H9 (cell line): ENCODE measurements around the gene SMYD5. TPM values are rescaled to one million over a fixed set of nuclear protein-coding genes. Genes with fewer than 3 reads are reported as not detected.

ENCODE experiments used
- DNase-seq: peaks from one replicate; pipeline ENCODE4 v3.0.0-alpha.2; 2017
- H2AFZ ChIP-seq: one replicate; pipeline ENCODE4 v1.6.1; 2013; ENCODE audit warnings: mild to moderate bottlenecking, low read length, control low read depth, moderate library complexity
- H2AK5ac ChIP-seq: 2 replicates; pipeline ENCODE4 v1.6.1; 2013; ENCODE audit warnings: low read length, control low read depth, mixed read lengths; ENCODE audit not compliant: insufficient read length
- H2BK120ac ChIP-seq: one replicate; pipeline ENCODE4 v1.6.1; 2013; ENCODE audit warnings: low read depth, mild to moderate bottlenecking, low read length, control low read depth, inconsistent platforms; ENCODE audit not compliant: poor library complexity, severe bottlenecking
- H2BK12ac ChIP-seq: 2 replicates; pipeline ENCODE4 v1.6.1; 2013; ENCODE audit warnings: low read length, control low read depth, mixed read lengths, low read depth; ENCODE audit not compliant: insufficient read length
- H2BK15ac ChIP-seq: 2 replicates; pipeline ENCODE4 v1.6.1; 2013; ENCODE audit warnings: low read depth, low read length, control low read depth
- H2BK20ac ChIP-seq: one replicate; pipeline ENCODE4 v1.6.1; 2013; ENCODE audit warnings: low read depth, mild to moderate bottlenecking, low read length, control low read depth, inconsistent platforms; ENCODE audit not compliant: poor library complexity, severe bottlenecking
- H2BK5ac ChIP-seq: 2 replicates; pipeline ENCODE4 v1.6.1; 2013; ENCODE audit warnings: low read length, control low read depth, mixed read lengths; ENCODE audit not compliant: insufficient read length
- H3K14ac ChIP-seq: 2 replicates; pipeline ENCODE4 v1.6.1; 2013; ENCODE audit warnings: low read length, control low read depth; ENCODE audit not compliant: insufficient read depth
- H3K18ac ChIP-seq: 2 replicates; pipeline ENCODE4 v1.6.1; 2013; ENCODE audit warnings: low read depth, mild to moderate bottlenecking, mixed read lengths, low read length, control low read depth; ENCODE audit not compliant: insufficient read length
- H3K23ac ChIP-seq: 2 replicates; pipeline ENCODE4 v1.6.1; 2013; ENCODE audit warnings: low read length, control low read depth, mixed read lengths, low read depth; ENCODE audit not compliant: insufficient read length
- H3K23me2 ChIP-seq: 2 replicates; pipeline ENCODE4 v1.6.1; 2013; ENCODE audit warnings: low read depth, mild to moderate bottlenecking, mixed read lengths, low read length, control low read depth; ENCODE audit not compliant: insufficient read length, poor library complexity, severe bottlenecking
- H3K27ac ChIP-seq: 2 replicates; pipeline ENCODE4 v1.5.1; 2013; ENCODE audit warnings: low read length, control low read depth, mixed read lengths, low read depth; ENCODE audit not compliant: insufficient read length
- H3K27me3 ChIP-seq: 2 replicates; pipeline ENCODE4 v1.6.1; 2013; ENCODE audit warnings: low read length, control low read depth, inconsistent platforms; ENCODE audit not compliant: insufficient read depth
- H3K4ac ChIP-seq: 2 replicates; pipeline ENCODE4 v1.6.1; 2013; ENCODE audit warnings: low read depth, mild to moderate bottlenecking, control low read depth, inconsistent platforms, low read length, moderate library complexity
- H3K4me1 ChIP-seq: 2 replicates; pipeline ENCODE4 v1.6.1; 2013; ENCODE audit warnings: low read length, control low read depth, inconsistent platforms; ENCODE audit not compliant: insufficient read depth
- H3K4me2 ChIP-seq: 2 replicates; pipeline ENCODE4 v1.6.1; 2013; ENCODE audit warnings: low read length, control low read depth, mixed read lengths; ENCODE audit not compliant: insufficient read length, insufficient read depth
- H3K56ac ChIP-seq: 2 replicates; pipeline ENCODE4 v1.6.1; 2013; ENCODE audit warnings: low read depth, mild to moderate bottlenecking, mixed read lengths, low read length, control low read depth; ENCODE audit not compliant: insufficient read length
- H3K79me1 ChIP-seq: 2 replicates; pipeline ENCODE4 v1.6.1; 2013; ENCODE audit warnings: low read depth, mild to moderate bottlenecking, moderate library complexity, low read length, control low read depth, inconsistent platforms; ENCODE audit not compliant: insufficient read depth, poor library complexity, severe bottlenecking
- H3K79me2 ChIP-seq: 2 replicates; pipeline ENCODE4 v1.6.1; 2013; ENCODE audit warnings: low read length, control low read depth, inconsistent platforms; ENCODE audit not compliant: insufficient read depth
- H3K9ac ChIP-seq: 2 replicates; pipeline ENCODE4 v1.6.1; 2013; ENCODE audit warnings: low read length, control low read depth, mixed read lengths; ENCODE audit not compliant: insufficient read length; ENCODE audit errors: extremely low read depth
- H3K9me3 ChIP-seq: one replicate; pipeline ENCODE4 v1.6.1; 2013; ENCODE audit warnings: low read depth, low read length, inconsistent platforms; ENCODE audit not compliant: control insufficient read depth
- H3T11ph ChIP-seq: one replicate; pipeline ENCODE4 v1.6.1; 2013; ENCODE audit warnings: mild to moderate bottlenecking, low read length, control low read depth, inconsistent platforms
- H4K20me1 ChIP-seq: one replicate; pipeline ENCODE4 v1.6.1; 2013; ENCODE audit not compliant: control insufficient read depth, insufficient read length, insufficient read depth
- H4K5ac ChIP-seq: 2 replicates; pipeline ENCODE4 v1.6.1; 2013; ENCODE audit warnings: low read depth, mild to moderate bottlenecking, mixed read lengths, low read length, control low read depth; ENCODE audit not compliant: insufficient read length
- H4K8ac ChIP-seq: replicated peaks from 2 replicates; pipeline ENCODE4 v1.6.1; 2013; ENCODE audit warnings: low read length, control low read depth, mixed read lengths, low read depth; ENCODE audit not compliant: insufficient read length
- H4K91ac ChIP-seq: 2 replicates; pipeline ENCODE4 v1.6.1; 2013; ENCODE audit warnings: low read depth, mild to moderate bottlenecking, moderate library complexity, mixed read lengths, low read length, control low read depth; ENCODE audit not compliant: insufficient read length
- H3K27ac Mint-ChIP-seq, 3 experiments: 2 replicates in 2 of 3; 3 replicates in 1 of 3; pipeline ENCODE4 v1.8.0; 2020 to 2021; ENCODE audit warnings: mixed read lengths in 3 of 3, mild to moderate bottlenecking in 1 of 3, moderate library complexity in 1 of 3
- H3K27me3 Mint-ChIP-seq: 2 replicates; pipeline ENCODE4 v1.8.0; 2021; ENCODE audit warnings: low read depth, mild to moderate bottlenecking, moderate library complexity, mixed read lengths
- H3K36me3 Mint-ChIP-seq, 3 experiments: 2 replicates in 2 of 3; 3 replicates in 1 of 3; pipeline ENCODE4 v1.8.0; 2020 to 2021; ENCODE audit warnings: low read depth in 3 of 3, mixed read lengths in 3 of 3; ENCODE audit not compliant: insufficient read depth in 1 of 3
- H3K4me1 Mint-ChIP-seq, 2 experiments: 2 replicates each; pipeline ENCODE4 v1.8.0; 2020; ENCODE audit warnings: mixed read lengths in 2 of 2
- H3K4me3 Mint-ChIP-seq, 2 experiments: 2 replicates in 1 of 2; 3 replicates in 1 of 2; pipeline ENCODE4 v1.8.0; 2020 to 2021; ENCODE audit warnings: mild to moderate bottlenecking in 2 of 2, mixed read lengths in 2 of 2, moderate library complexity in 1 of 2
- H3K9me3 Mint-ChIP-seq, 2 experiments: 2 replicates in 1 of 2; 3 replicates in 1 of 2; pipeline ENCODE4 v1.8.0; 2020; ENCODE audit warnings: mild to moderate bottlenecking in 2 of 2, mixed read lengths in 2 of 2, moderate library complexity in 1 of 2
- WGBS: extraction: QIAGEN DNeasy Blood & Tissue Kit; methylation state at CpG from one replicate; pipeline ENCODE4 v1.1.7; 2013; ENCODE audit warnings: missing lambda C conversion rate, low lambda C conversion rate, mixed read lengths; ENCODE audit not compliant: insufficient read length; ENCODE audit errors: extremely low coverage; 5-methylcytosine and 5-hydroxymethylcytosine counted together
- total RNA-seq: library from RNA; stranded (reverse); gene quantifications from 2 replicates; pipeline ENCODE4 v1.2.1, GENCODE V29; 2021
- TF ChIP-seq, protein P1 (sequence below): fragments of 200-600 bp; sonication (generic); conservative IDR thresholded peaks from 3 replicates; pipeline ENCODE4 v1.8.0; 2021; ENCODE audit warnings: antibody characterized with exemption, mild to moderate bottlenecking

Gene SMYD5
- total RNA-seq, 1 experiment from 2014 or later, result 45.2 TPM

GRCh38 chr2:73253901-73254300 is 39.9 kb downstream of the SMYD5 start:
- H2BK5ac ChIP-seq, result no peak overlapping the region
- H3K79me1 ChIP-seq, result no peaks in the 10 kb centered on the region
- TF ChIP-seq, protein P1, sequence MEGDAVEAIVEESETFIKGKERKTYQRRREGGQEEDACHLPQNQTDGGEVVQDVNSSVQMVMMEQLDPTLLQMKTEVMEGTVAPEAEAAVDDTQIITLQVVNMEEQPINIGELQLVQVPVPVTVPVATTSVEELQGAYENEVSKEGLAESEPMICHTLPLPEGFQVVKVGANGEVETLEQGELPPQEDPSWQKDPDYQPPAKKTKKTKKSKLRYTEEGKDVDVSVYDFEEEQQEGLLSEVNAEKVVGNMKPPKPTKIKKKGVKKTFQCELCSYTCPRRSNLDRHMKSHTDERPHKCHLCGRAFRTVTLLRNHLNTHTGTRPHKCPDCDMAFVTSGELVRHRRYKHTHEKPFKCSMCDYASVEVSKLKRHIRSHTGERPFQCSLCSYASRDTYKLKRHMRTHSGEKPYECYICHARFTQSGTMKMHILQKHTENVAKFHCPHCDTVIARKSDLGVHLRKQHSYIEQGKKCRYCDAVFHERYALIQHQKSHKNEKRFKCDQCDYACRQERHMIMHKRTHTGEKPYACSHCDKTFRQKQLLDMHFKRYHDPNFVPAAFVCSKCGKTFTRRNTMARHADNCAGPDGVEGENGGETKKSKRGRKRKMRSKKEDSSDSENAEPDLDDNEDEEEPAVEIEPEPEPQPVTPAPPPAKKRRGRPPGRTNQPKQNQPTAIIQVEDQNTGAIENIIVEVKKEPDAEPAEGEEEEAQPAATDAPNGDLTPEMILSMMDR, result no peak
- Mint-ChIP-seq H3K4me1 (peaks cover 10 to 16% of the 10 kb centered on the region in 2 experiments), H3K27me3 (no peaks in the 10 kb centered on the region), H3K9me3 (no peaks in the 10 kb centered on the region; a peak in 1 of 5 replicates), H3K27ac (peak overlapping the region in 1 of 3 experiments; percentile 61; a peak in 1 of 7 replicates), H3K36me3 (peaks cover 36 to 61% (median 45%) of the 10 kb centered on the region in 3 experiments), H3K4me3 (no peak overlapping the region)
- no peak overlapping the region for H4K91ac ChIP-seq
- no peak overlapping the region for H3K4me2 ChIP-seq
- H2AFZ ChIP-seq, result no peak overlapping the region
- no peaks in the 10 kb centered on the region for H4K20me1 ChIP-seq
- no CpG with 5 or more reads among the region's 3 CpGs for WGBS
- H3K4me1 ChIP-seq, result no peaks in the 10 kb centered on the region
- no peak overlapping the region for H2BK12ac ChIP-seq
- H3K9ac ChIP-seq, result no peak overlapping the region
- H3K18ac ChIP-seq, result no peak overlapping the region
- H2BK15ac ChIP-seq, result no peak overlapping the region
- H3K23me2 ChIP-seq, result no peaks in the 10 kb centered on the region
- H3K27ac ChIP-seq, result no peak overlapping the region
- no peak overlapping the region for H4K8ac ChIP-seq
- H2AK5ac ChIP-seq, result no peak overlapping the region
- no peak overlapping the region for H2BK120ac ChIP-seq
- H3K9me3 ChIP-seq, result no peaks in the 10 kb centered on the region
- no peak overlapping the region for H3T11ph ChIP-seq
- no peak overlapping the region for H3K14ac ChIP-seq
- no peak overlapping the region for H3K56ac ChIP-seq
- no peaks in the 10 kb centered on the region for H3K79me2 ChIP-seq
- H3K4ac ChIP-seq, result no peak overlapping the region
- no peak overlapping the region for H4K5ac ChIP-seq
- no peak for DNase-seq
- no peak overlapping the region for H2BK20ac ChIP-seq
- no peak overlapping the region for H3K23ac ChIP-seq
- H3K27me3 ChIP-seq, result no peaks in the 10 kb centered on the region
